Measurements from ENCODE around the gene PTPRK. TPM values are rescaled to one million over a fixed set of nuclear protein-coding genes. Genes with fewer than 3 reads are reported as not detected.

The PTPRK gene
- polyA plus RNA-seq, 1 donor (not counting 4 experiments of a cell fraction or from before 2014, with no cell fraction given): 52.7 TPM

DNA sequence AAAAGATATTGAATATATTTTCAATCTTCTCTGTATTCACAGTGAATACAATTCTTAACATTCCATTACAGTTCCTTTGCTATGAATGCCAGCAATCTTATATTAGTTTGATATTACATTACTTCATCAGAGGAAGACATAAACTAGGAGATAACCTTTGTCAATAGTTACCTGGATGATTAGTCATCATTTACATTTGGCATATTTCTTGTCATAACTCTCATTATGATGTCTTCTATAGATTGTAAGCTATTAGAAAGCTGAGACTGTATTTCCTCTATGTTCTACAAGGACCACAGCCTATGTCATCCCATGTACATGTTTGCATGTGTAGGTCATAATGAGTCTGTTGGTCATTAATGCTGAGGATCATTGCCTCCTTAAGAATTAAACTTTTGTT lies 7.8 kb upstream of the PTPRK start:
- dilution Hi-C loops (cut with MboI; ENCODE audit: extremely low pct_ligation_motif_present, low sequenced_read_pairs): no loop called here

DNA sequence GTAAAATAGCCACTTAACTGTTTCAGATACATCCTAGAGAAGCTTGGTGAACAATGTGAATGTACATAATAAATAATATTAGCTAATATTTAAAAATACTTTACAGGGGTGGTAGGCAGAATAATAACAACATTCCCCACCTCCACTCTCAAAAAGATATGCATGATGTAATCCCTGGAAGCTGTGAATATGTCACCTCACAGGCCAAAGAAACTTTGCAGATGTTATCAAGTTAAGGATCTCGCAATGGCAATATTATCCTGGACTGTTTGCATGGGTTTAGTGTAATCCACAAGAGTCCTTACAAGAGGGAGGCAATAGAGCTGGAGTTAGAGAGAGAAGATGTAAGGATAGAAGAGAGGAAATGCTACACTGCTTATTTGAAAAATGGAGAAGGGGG lies 7.0 kb upstream of the PTPRK start:
- no peaks in the 10 kb centered on the region for H3K9me1 ChIP-seq (ENCODE audit: control insufficient read depth, extremely low read depth, insufficient read depth, low read length)
- no peak for FAIRE-seq
- no peak overlapping the region for H3K27ac ChIP-seq (ENCODE audit: control insufficient read depth, insufficient read depth, low read length)
- H3K36me3 ChIP-seq (ENCODE audit: control insufficient read depth in 2 of 2, extremely low read depth in 1 of 2, insufficient read depth in 2 of 2, low read length in 2 of 2): no peaks in the 10 kb centered on the region
- no peaks in the 10 kb centered on the region for H3K27me3 ChIP-seq (ENCODE audit: control insufficient read depth, extremely low read depth, insufficient read depth, low read length)
- H3K4me2 ChIP-seq (ENCODE audit: control insufficient read depth, extremely low read depth, insufficient read depth, low read depth, low read length): no peak overlapping the region
- H3K4me3 ChIP-seq (ENCODE audit: control insufficient read depth in 2 of 3, extremely low read depth in 1 of 3, insufficient read depth in 2 of 3, low read depth in 1 of 3, low read length in 3 of 3): no peak overlapping the region
- TF ChIP-seq, protein P1, sequence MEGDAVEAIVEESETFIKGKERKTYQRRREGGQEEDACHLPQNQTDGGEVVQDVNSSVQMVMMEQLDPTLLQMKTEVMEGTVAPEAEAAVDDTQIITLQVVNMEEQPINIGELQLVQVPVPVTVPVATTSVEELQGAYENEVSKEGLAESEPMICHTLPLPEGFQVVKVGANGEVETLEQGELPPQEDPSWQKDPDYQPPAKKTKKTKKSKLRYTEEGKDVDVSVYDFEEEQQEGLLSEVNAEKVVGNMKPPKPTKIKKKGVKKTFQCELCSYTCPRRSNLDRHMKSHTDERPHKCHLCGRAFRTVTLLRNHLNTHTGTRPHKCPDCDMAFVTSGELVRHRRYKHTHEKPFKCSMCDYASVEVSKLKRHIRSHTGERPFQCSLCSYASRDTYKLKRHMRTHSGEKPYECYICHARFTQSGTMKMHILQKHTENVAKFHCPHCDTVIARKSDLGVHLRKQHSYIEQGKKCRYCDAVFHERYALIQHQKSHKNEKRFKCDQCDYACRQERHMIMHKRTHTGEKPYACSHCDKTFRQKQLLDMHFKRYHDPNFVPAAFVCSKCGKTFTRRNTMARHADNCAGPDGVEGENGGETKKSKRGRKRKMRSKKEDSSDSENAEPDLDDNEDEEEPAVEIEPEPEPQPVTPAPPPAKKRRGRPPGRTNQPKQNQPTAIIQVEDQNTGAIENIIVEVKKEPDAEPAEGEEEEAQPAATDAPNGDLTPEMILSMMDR (optimal IDR thresholded peaks at IDR 0.05 in 1 of 3, IDR thresholded peaks at IDR 0.05 in 1 of 3, conservative IDR thresholded peaks at IDR 0.05 in 1 of 3; ENCODE audit: extremely low read depth in 1 of 3, insufficient read depth in 2 of 3, low read length in 3 of 3): no peak
- TF ChIP-seq EZH2 (IDR thresholded peaks at IDR 0.05; ENCODE audit: low read length): no peak
- H3K9me3 ChIP-seq (ENCODE audit: control insufficient read depth, low read depth, low read length): no peaks in the 10 kb centered on the region
- H2AFZ ChIP-seq (ENCODE audit: control insufficient read depth, low read length): no peak overlapping the region
- H4K20me1 ChIP-seq (ENCODE audit: control insufficient read depth, extremely low read depth, insufficient read depth, low read length): no peaks in the 10 kb centered on the region
- no peak for DNase-seq (ENCODE audit: low read depth, low spot score)
- H3K4me1 ChIP-seq (ENCODE audit: control insufficient read depth, extremely low read depth, insufficient read depth, low read length): no peaks in the 10 kb centered on the region
- H3K9ac ChIP-seq (ENCODE audit: control insufficient read depth, extremely low read depth, insufficient read depth, low read length): no peak overlapping the region
- no peaks in the 10 kb centered on the region for H3K79me2 ChIP-seq (ENCODE audit: control insufficient read depth, insufficient read depth, low read length)
- dilution Hi-C loops (cut with MboI; ENCODE audit: extremely low pct_ligation_motif_present, low sequenced_read_pairs): no loop called here

More for the DNA sequence above, 7.8 kb upstream of the PTPRK start:
- no peak for FAIRE-seq
- Histone ChIP-seq H4K20me1 (ENCODE audit: control insufficient read depth, extremely low read depth, insufficient read depth, low read length) (no peaks in the 10 kb centered on the region), H3K79me2 (ENCODE audit: control insufficient read depth, insufficient read depth, low read length) (no peaks in the 10 kb centered on the region), H3K27me3 (ENCODE audit: control insufficient read depth, extremely low read depth, insufficient read depth, low read length) (no peaks in the 10 kb centered on the region), H2AFZ (ENCODE audit: control insufficient read depth, low read length) (no peak overlapping the region), H3K4me3 (ENCODE audit: control insufficient read depth in 2 of 3, extremely low read depth in 1 of 3, insufficient read depth in 2 of 3, low read depth in 1 of 3, low read length in 3 of 3) (no peak overlapping the region), H3K36me3 (ENCODE audit: control insufficient read depth in 2 of 2, extremely low read depth in 1 of 2, insufficient read depth in 2 of 2, low read length in 2 of 2) (no peaks in the 10 kb centered on the region), H3K4me1 (ENCODE audit: control insufficient read depth, extremely low read depth, insufficient read depth, low read length) (peaks cover 2% of the 10 kb centered on the region), H3K4me2 (ENCODE audit: control insufficient read depth, extremely low read depth, insufficient read depth, low read depth, low read length) (no peak overlapping the region), H3K9ac (ENCODE audit: control insufficient read depth, extremely low read depth, insufficient read depth, low read length) (no peak overlapping the region), H3K27ac (ENCODE audit: control insufficient read depth, insufficient read depth, low read length) (no peak overlapping the region), H3K9me1 (ENCODE audit: control insufficient read depth, extremely low read depth, insufficient read depth, low read length) (no peaks in the 10 kb centered on the region), H3K9me3 (ENCODE audit: control insufficient read depth, low read depth, low read length) (no peaks in the 10 kb centered on the region)
- no peak for DNase-seq (ENCODE audit: low read depth, low spot score)
- TF ChIP-seq, protein P1 (optimal IDR thresholded peaks at IDR 0.05 in 1 of 3, IDR thresholded peaks at IDR 0.05 in 1 of 3, conservative IDR thresholded peaks at IDR 0.05 in 1 of 3; ENCODE audit: extremely low read depth in 1 of 3, insufficient read depth in 2 of 3, low read length in 3 of 3): no peak
- TF ChIP-seq EZH2 (IDR thresholded peaks at IDR 0.05; ENCODE audit: low read length): no peak

Measured in keratinocyte (primary cell).